Lower leg skin (tissue), 3 donors: ENCODE results near the gene TP53BP2.

Experiments
- CTCF ChIP-seq, 3 donors: fragments of 450-650 bp; IDR thresholded peaks; one replicate each; pipeline ENCODE4 v1.5.1; 2016; ENCODE audit warnings: antibody characterized with exemption in 3 of 3, mild to moderate bottlenecking in 3 of 3, moderate library complexity in 2 of 3
- POLR2A ChIP-seq, 2 donors: fragments of 450-650 bp; IDR thresholded peaks; one replicate each; pipeline ENCODE4 v1.6.1; 2016 to 2017; ENCODE audit warnings: antibody characterized with exemption in 2 of 2, mild to moderate bottlenecking in 1 of 2, moderate library complexity in 1 of 2

GRCh38 chr1:223878598-223879325 is 33.0 kb upstream of the TP53BP2 start:
- TF ChIP-seq POLR2A (IDR thresholded peaks at IDR 0.05) (no peak), CTCF (IDR thresholded peaks at IDR 0.05) (no peak)
